Effector memory CD8-positive, alpha-beta T cell (primary cell): ENCODE data around the gene TPD52L2.
A peak's percentile ranks its signal among the peaks of the same experiment; 100 is the strongest.
"Not testable (repeated sequence)": the region's sequence is repeated elsewhere in the genome, so short reads cannot be mapped to it uniquely, and the experiment has no call there.

Source experiments
- ATAC-seq: fragments of 150-1000 bp; cut with Tn5 transposase; replicated peaks from 2 replicates; pipeline ENCODE4 v1.10.0; 2021; ENCODE audit warnings: mild to moderate bottlenecking, moderate library complexity
- DNase-seq, 3 experiments: peaks; one replicate each; pipeline ENCODE4 v3.0.0; 2021
- H3K27ac Mint-ChIP-seq, 2 donors: one replicate each; pipeline ENCODE4 v1.8.0; 2022; ENCODE audit warnings: mild to moderate bottlenecking in 2 of 2, mixed read lengths in 2 of 2, moderate library complexity in 2 of 2
- H3K27me3 Mint-ChIP-seq, 2 donors: one replicate each; pipeline ENCODE4 v1.8.0; 2022; ENCODE audit warnings: mixed read lengths in 2 of 2
- H3K36me3 Mint-ChIP-seq: one replicate; pipeline ENCODE4 v1.8.0; 2022; ENCODE audit warnings: mild to moderate bottlenecking, moderate library complexity, mixed read lengths; ENCODE audit not compliant: insufficient read depth
- H3K4me1 Mint-ChIP-seq, 2 donors: one replicate each; pipeline ENCODE4 v1.8.0; 2022; ENCODE audit warnings: low read depth in 2 of 2, mixed read lengths in 2 of 2
- H3K4me3 Mint-ChIP-seq, 2 donors: one replicate each; pipeline ENCODE4 v1.8.0; 2022; ENCODE audit warnings: mild to moderate bottlenecking in 2 of 2, mixed read lengths in 2 of 2, moderate library complexity in 2 of 2
- H3K9me3 Mint-ChIP-seq, 2 donors: one replicate each; pipeline ENCODE4 v1.8.0; 2022; ENCODE audit warnings: mixed read lengths in 2 of 2

Gene TPD52L2

GRCh38 chr20:63842258-63842657 lies 22.8 kb upstream of the TPD52L2 start:
- Mint-ChIP-seq H3K27ac (no peak overlapping the region), H3K4me1 (peaks cover 8 to 12% of the 10 kb centered on the region in 2 donors), H3K36me3 (peaks cover 4% of the 10 kb centered on the region), H3K27me3 (peaks cover 25 to 44% of the 10 kb centered on the region in 2 donors), H3K9me3 (no peaks in the 10 kb centered on the region), H3K4me3 (no peak overlapping the region)
- DNase-seq (no peak), ATAC-seq (no peak)

GRCh38 chr20:63843222-63843621 lies 21.8 kb upstream of the TPD52L2 start:
- H3K9me3 Mint-ChIP-seq = no peaks in the 10 kb centered on the region
- no peak overlapping the region for H3K27ac Mint-ChIP-seq

GRCh38 chr20:63843778-63844177 lies 21.3 kb upstream of the TPD52L2 start:
- H3K27me3 Mint-ChIP-seq = peaks cover 25 to 44% of the 10 kb centered on the region in 2 donors
- H3K4me3 Mint-ChIP-seq = peak overlapping the region in 1 of 2 donors; percentile 42
- peaks cover 4% of the 10 kb centered on the region for H3K36me3 Mint-ChIP-seq

More at GRCh38 chr20:63843222-63843621, 21.8 kb upstream of the TPD52L2 start:
- peaks cover 25 to 44% of the 10 kb centered on the region in 2 donors for H3K27me3 Mint-ChIP-seq
- peaks cover 4% of the 10 kb centered on the region for H3K36me3 Mint-ChIP-seq
- peaks cover 4 to 12% of the 10 kb centered on the region in 2 donors for H3K4me1 Mint-ChIP-seq
- ATAC-seq (no peak), DNase-seq (no peak)
- H3K4me3 Mint-ChIP-seq = no peak overlapping the region

GRCh38 chr20:63844511-63844991 lies 20.5 kb upstream of the TPD52L2 start:
- no peak overlapping the region for H3K4me3 Mint-ChIP-seq
- peaks cover 4% of the 10 kb centered on the region for H3K36me3 Mint-ChIP-seq
- H3K9me3 Mint-ChIP-seq = no peaks in the 10 kb centered on the region
- no peak overlapping the region for H3K27ac Mint-ChIP-seq
- ATAC-seq (no peak), DNase-seq (no peak)
- peaks cover 25 to 44% of the 10 kb centered on the region in 2 donors for H3K27me3 Mint-ChIP-seq
- peaks cover 4 to 12% of the 10 kb centered on the region in 2 donors for H3K4me1 Mint-ChIP-seq

More at GRCh38 chr20:63843778-63844177, 21.3 kb upstream of the TPD52L2 start:
- H3K4me1 Mint-ChIP-seq = peaks cover 4 to 12% of the 10 kb centered on the region in 2 donors
- ATAC-seq (no peak), DNase-seq (no peak)
- H3K27ac Mint-ChIP-seq = no peak overlapping the region
- H3K9me3 Mint-ChIP-seq = no peaks in the 10 kb centered on the region

GRCh38 chr20:63846128-63846771 lies 18.8 kb upstream of the TPD52L2 start:
- DNase-seq (no peak), ATAC-seq (no peak)
- H3K4me1 Mint-ChIP-seq = peaks cover 4 to 17% of the 10 kb centered on the region in 2 donors
- peaks cover 36 to 49% of the 10 kb centered on the region in 2 donors for H3K27me3 Mint-ChIP-seq
- no peak overlapping the region for H3K27ac Mint-ChIP-seq
- H3K4me3 Mint-ChIP-seq = no peak overlapping the region
- no peaks in the 10 kb centered on the region for H3K9me3 Mint-ChIP-seq
- H3K36me3 Mint-ChIP-seq = peaks cover 4% of the 10 kb centered on the region

- peaks cover 4% of the 10 kb centered on the region for H3K36me3 Mint-ChIP-seq
- H3K4me3 Mint-ChIP-seq = no peak overlapping the region
- H3K27me3 Mint-ChIP-seq = peaks cover 39 to 52% of the 10 kb centered on the region in 2 donors
- DNase-seq (no peak), ATAC-seq (no peak)
- H3K9me3 Mint-ChIP-seq = no peaks in the 10 kb centered on the region
- H3K4me1 Mint-ChIP-seq = peaks cover 4 to 17% of the 10 kb centered on the region in 2 donors
- no peak overlapping the region for H3K27ac Mint-ChIP-seq
Observed at GRCh38 chr20:63846888-63847236, 18.2 kb upstream of the TPD52L2 start.

- no peak overlapping the region for H3K27ac Mint-ChIP-seq
- ATAC-seq = no peak
Observed at GRCh38 chr20:63847237-63848002, 17.6 kb upstream of the TPD52L2 start.

GRCh38 chr20:63848003-63848911 lies 16.8 kb upstream of the TPD52L2 start:
- H3K4me3 Mint-ChIP-seq = no peak overlapping the region
- H3K27me3 Mint-ChIP-seq = peaks cover 34 to 47% of the 10 kb centered on the region in 2 donors

More at GRCh38 chr20:63847237-63848002, 17.6 kb upstream of the TPD52L2 start:
- Mint-ChIP-seq H3K4me1 (peaks cover 4 to 13% of the 10 kb centered on the region in 2 donors), H3K27me3 (peaks cover 39 to 52% of the 10 kb centered on the region in 2 donors), H3K36me3 (peaks cover 4% of the 10 kb centered on the region), H3K4me3 (no peak overlapping the region), H3K9me3 (no peaks in the 10 kb centered on the region)
- DNase-seq = no peak

GRCh38 chr20:63850689-63851547 lies 14.2 kb upstream of the TPD52L2 start:
- ATAC-seq = peak; percentile 32
- H3K27ac Mint-ChIP-seq = no peak overlapping the region

More at GRCh38 chr20:63848003-63848911, 16.8 kb upstream of the TPD52L2 start:
- no peak for ATAC-seq
- Mint-ChIP-seq H3K27ac (no peak overlapping the region), H3K9me3 (no peaks in the 10 kb centered on the region), H3K4me1 (peaks cover 4 to 13% of the 10 kb centered on the region in 2 donors), H3K36me3 (peaks cover 4% of the 10 kb centered on the region)
- DNase-seq = no peak

GRCh38 chr20:63851548-63851943 lies 13.5 kb upstream of the TPD52L2 start:
- not testable (repeated sequence) for ATAC-seq, H3K4me3 Mint-ChIP-seq, H3K36me3 Mint-ChIP-seq, H3K4me1 Mint-ChIP-seq, H3K27ac Mint-ChIP-seq, DNase-seq, H3K9me3 Mint-ChIP-seq
- peaks cover 23 to 29% of the 10 kb centered on the region in 2 donors for H3K27me3 Mint-ChIP-seq

More at GRCh38 chr20:63850689-63851547, 14.2 kb upstream of the TPD52L2 start:
- no peaks in the 10 kb centered on the region for H3K9me3 Mint-ChIP-seq
- peaks cover 23 to 29% of the 10 kb centered on the region in 2 donors for H3K27me3 Mint-ChIP-seq
- H3K36me3 Mint-ChIP-seq = no peaks in the 10 kb centered on the region
- H3K4me3 Mint-ChIP-seq = no peak overlapping the region
- DNase-seq = no peak
- H3K4me1 Mint-ChIP-seq = peaks cover 0 to 6% of the 10 kb centered on the region in 2 donors

- not testable (repeated sequence) for H3K36me3 Mint-ChIP-seq, H3K4me3 Mint-ChIP-seq, ATAC-seq, DNase-seq, H3K9me3 Mint-ChIP-seq, H3K27ac Mint-ChIP-seq
- peaks cover 23 to 29% of the 10 kb centered on the region in 2 donors for H3K27me3 Mint-ChIP-seq
- peaks cover 9 to 18% of the 10 kb centered on the region in 2 donors for H3K4me1 Mint-ChIP-seq
Observed at GRCh38 chr20:63853733-63854068, 11.4 kb upstream of the TPD52L2 start.

GRCh38 chr20:63854069-63854765 lies 10.9 kb upstream of the TPD52L2 start:
- Mint-ChIP-seq H3K4me1 (peaks cover 12 to 21% of the 10 kb centered on the region in 2 donors), H3K27me3 (peaks cover 23 to 29% of the 10 kb centered on the region in 2 donors), H3K36me3 (peaks cover 6% of the 10 kb centered on the region), H3K9me3 (no peaks in the 10 kb centered on the region), H3K27ac (no peak overlapping the region), H3K4me3 (no peak overlapping the region)
- no peak for ATAC-seq
- DNase-seq = no peak
